WI38 (cell line): ENCODE measurements around the gene TTC4.

ENCODE experiments used
- H3K4me3 ChIP-seq: 2 replicates; pipeline ENCODE4 v1.5.1; 2011; ENCODE audit warnings: low read depth, mild to moderate bottlenecking, control low read depth, low read length
- CTCF ChIP-seq: IDR thresholded peaks from 2 replicates; pipeline ENCODE4 v1.5.1; 2012; ENCODE audit warnings: low read depth, mild to moderate bottlenecking, control low read depth, low read length

The TTC4 gene

DNA sequence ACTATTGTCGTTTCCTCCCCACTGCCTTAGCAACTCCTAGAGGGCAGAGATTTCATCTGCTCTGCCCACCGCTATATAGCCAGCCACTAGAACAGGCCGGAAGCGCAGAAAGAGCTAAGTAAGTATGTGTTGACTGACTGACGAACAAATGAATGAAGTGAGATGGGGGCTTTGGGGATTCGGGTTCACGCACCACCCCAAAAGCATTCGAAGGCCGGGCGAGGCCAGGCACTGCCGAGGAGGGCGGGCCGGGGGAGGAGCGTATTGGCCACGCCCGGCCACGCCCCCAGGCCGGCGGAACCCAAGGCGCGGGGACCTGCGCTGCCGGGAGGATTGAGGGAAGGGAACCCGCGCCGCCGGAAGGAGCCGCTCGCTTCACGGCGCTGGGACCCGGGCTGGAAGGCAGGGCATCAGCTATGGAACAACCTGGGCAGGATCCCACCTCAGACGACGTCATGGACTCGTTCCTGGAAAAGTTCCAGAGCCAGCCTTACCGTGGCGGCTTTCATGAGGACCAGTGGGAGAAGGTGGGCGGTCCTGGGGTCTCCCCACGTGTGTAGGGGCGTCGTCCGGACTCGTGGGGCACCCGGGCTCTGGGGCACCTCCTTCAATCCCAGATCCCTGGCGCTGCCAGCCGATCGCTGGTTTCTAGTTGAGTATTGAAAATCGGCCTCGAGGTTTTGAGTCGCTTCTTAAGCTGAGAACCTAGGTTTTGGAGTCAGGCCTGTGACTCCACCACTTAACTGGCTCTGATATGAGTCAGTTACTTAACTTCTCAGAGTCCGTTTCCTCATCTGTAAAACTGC is at the start of gene TTC4:
Gene TTC4 (plus strand): TSS at position 369 of the 806 bp plus-strand sequence. CDS start 48 bp downstream, at position 417.
- no peak for TF ChIP-seq CTCF
- peak within 1 kb of the TSS; percentile 88 for H3K4me3 ChIP-seq

GRCh38 chr1:54666333-54666732 is 49.3 kb upstream of the TTC4 start:
- TF ChIP-seq CTCF: no peak
- no peak overlapping the region for H3K4me3 ChIP-seq

DNA sequence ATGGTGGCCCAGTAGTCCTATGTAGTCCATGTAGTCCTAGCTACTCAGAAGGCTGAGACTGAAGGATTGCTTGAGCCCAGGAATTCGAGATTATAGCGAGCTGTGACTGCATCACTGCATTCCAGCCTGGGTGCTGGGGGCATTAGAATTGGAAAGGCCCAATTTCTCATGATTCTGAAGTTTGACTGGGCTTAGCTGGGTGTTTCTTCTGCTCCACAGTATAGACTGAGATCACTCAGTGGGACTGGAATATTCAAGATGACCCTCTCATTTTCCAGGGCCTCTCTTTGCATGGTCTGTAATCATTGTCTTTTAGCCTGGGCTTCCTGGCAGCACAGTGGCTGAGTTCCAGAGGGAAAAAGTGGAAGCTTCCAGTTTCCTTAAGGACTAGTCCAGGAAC is 47.9 kb upstream of the TTC4 start:
- TF ChIP-seq CTCF: no peak
- H3K4me3 ChIP-seq: no peak overlapping the region

DNA sequence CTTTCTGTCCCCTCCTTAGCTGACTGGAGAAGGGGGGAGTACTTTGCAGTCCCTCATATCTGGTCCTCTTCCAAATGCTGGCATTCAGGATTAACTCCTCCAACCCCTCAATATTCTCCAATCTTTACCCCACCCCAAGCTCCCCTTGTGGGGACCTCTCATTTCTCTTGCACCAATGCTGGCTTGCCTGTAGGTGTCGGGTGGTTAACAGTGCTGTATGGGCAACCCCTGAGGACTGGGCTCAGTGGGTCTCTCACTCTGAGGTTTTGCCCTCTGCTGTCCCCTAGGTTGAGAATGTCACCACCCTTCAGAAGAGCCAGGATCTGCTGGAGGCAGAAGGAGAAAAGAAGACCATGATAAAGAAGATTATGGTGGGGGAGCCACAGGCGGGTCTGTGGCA is 47.1 kb upstream of the TTC4 start:
- no peak for TF ChIP-seq CTCF
- no peak overlapping the region for H3K4me3 ChIP-seq

DNA sequence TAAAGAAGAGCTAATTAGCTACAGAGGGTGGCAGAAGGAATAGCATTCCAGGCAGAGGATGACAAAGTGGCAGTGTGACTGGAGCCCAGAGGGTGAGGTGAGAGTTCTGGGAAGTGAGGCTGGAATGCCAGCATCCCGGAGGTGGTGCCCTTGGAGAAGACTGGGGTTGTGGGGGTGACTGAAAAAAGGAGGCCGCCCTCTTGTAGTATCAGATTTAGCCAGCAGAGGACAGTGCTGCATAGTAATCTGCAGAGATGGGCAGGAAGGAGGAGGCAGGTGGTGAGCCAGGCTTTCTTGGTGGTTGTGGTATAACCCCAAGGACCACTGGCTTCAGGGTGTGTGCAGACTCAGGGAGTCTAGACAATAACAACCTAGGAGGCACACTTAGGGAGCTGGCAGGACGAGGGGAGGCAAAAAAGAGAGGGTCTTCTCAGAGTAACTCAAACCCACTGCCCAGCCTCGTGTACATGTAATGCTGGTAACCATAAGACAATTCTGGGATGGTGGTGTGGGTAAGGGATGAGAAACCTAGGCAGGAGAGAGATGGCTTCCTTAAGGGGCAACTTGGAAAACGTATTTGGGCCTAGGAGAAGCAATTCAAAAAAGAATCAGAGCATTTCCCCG is 43.6 kb upstream of the TTC4 start:
- H3K4me3 ChIP-seq: no peak overlapping the region
- peak; percentile 91 for TF ChIP-seq CTCF

- no peak for TF ChIP-seq CTCF
Observed at GRCh38 chr1:54678776-54679643, 36.7 kb upstream of the TTC4 start.

More at GRCh38 chr1:54678776-54679643, 36.7 kb upstream of the TTC4 start:
- H3K4me3 ChIP-seq: no peak overlapping the region
